ENCODE measurements around the gene PIK3C3. TPM values are rescaled to one million over a fixed set of nuclear protein-coding genes. Genes with fewer than 3 reads are reported as not detected.

PIK3C3 gene
- total RNA-seq, 1 donor from 2014 or later: 62.8 TPM

DNA sequence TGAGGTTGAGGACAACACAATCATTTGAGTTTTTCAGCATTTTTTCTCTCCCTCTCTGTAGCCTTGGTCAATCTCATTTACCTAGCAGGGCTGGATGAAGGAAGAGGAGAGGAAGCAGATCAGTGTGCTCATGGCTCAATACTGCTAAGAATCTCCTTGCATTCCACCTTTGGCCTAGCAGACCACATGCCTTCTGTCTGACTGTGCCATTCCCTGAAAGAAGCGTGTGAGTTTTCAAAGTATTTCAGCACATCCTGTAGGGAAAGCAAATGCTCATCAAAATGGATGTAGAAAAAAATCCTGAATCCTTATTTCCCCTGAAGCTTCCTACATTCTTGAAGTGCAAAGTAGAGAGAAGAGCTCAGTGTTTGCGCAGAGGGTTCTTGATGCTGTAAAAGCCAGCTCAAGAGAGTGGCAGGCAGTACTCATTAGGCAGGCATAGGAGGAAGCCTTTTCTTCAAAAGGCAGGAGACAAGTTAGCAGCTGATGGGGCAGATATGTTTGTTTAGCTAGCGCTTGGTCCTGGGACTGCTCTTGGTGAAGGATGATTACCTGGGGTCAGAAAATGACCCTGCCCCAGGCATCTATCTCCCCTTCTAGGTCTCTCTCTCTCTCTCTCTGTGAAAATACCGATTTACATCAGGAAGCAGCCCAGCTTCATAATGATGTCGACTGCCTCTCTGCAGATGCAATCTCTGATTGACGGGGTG, 14.4 kb upstream of the PIK3C3 start:
- Mint-ChIP-seq H3K27me3 (ENCODE audit: unreplicated experiment) (peaks cover 3% of the 10 kb centered on the region), H3K36me3 (ENCODE audit: low read depth, unreplicated experiment) (no peaks in the 10 kb centered on the region), H3K4me1 (ENCODE audit: unreplicated experiment) (peaks cover 11% of the 10 kb centered on the region), H3K27ac (ENCODE audit: unreplicated experiment) (no peak overlapping the region), H3K9me3 (ENCODE audit: unreplicated experiment) (no peaks in the 10 kb centered on the region), H3K4me3 (ENCODE audit: unreplicated experiment) (no peak overlapping the region)
- no peak for DNase-seq (ENCODE audit: low spot score)
- TF ChIP-seq, protein P1, sequence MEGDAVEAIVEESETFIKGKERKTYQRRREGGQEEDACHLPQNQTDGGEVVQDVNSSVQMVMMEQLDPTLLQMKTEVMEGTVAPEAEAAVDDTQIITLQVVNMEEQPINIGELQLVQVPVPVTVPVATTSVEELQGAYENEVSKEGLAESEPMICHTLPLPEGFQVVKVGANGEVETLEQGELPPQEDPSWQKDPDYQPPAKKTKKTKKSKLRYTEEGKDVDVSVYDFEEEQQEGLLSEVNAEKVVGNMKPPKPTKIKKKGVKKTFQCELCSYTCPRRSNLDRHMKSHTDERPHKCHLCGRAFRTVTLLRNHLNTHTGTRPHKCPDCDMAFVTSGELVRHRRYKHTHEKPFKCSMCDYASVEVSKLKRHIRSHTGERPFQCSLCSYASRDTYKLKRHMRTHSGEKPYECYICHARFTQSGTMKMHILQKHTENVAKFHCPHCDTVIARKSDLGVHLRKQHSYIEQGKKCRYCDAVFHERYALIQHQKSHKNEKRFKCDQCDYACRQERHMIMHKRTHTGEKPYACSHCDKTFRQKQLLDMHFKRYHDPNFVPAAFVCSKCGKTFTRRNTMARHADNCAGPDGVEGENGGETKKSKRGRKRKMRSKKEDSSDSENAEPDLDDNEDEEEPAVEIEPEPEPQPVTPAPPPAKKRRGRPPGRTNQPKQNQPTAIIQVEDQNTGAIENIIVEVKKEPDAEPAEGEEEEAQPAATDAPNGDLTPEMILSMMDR (IDR thresholded peaks at IDR 0.05; ENCODE audit: unreplicated experiment): no peak

DNA sequence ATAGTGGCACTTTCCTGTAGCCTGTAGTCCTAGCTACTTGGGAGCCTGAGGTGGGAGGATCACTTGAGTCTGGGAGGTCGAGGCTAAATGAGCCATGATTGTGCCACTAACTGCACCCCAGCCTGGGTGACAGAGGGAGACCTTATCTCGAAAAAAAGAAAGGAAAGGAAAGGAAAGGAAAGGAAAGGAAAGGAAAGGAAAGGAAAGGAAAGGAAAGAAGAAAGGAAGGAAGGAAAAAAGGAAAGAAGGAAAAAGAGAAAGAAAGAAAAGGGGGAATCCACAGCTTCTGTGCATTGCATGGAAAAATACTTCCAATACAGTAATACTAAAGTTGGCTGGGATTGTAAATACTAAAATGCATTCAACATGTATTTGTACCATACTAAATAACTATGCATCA, 12.8 kb upstream of the PIK3C3 start:
- DNase-seq (ENCODE audit: low spot score): no peak
- Mint-ChIP-seq H3K4me3 (ENCODE audit: unreplicated experiment) (no peak overlapping the region), H3K9me3 (ENCODE audit: unreplicated experiment) (no peaks in the 10 kb centered on the region), H3K27ac (ENCODE audit: unreplicated experiment) (no peak overlapping the region), H3K36me3 (ENCODE audit: low read depth, unreplicated experiment) (no peaks in the 10 kb centered on the region), H3K4me1 (ENCODE audit: unreplicated experiment) (peaks cover 11% of the 10 kb centered on the region), H3K27me3 (ENCODE audit: unreplicated experiment) (no peaks in the 10 kb centered on the region)
- TF ChIP-seq, protein P1 (IDR thresholded peaks at IDR 0.05; ENCODE audit: unreplicated experiment): no peak

DNA sequence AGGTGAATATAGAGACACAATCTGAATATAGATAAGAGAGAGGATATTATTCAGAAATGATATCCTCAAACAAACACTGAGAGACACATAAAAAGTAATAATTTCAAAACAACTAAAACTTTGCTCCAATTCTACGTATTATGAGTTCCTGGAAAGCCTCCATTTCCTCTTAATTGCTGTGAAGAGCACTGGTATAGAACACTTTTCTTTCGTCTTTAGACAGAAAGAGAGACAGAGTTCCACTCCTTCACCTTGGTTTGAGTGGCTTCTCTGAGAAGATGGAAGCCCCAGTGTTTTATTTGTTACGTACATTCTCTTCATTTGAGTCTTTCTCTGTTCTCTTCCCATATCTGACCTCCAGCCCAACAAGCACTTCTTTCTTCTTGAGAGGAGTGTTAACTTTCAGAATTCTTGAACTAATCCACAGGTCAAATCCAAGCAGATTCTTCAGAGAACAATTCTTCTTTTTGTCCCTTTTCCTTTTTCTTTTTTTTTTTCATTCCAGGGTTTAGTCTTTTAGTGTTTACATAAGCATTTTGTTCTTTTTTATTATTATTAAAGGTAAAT, 6.4 kb upstream of the PIK3C3 start:
- Mint-ChIP-seq H3K4me1 (ENCODE audit: unreplicated experiment) (no peaks in the 10 kb centered on the region), H3K36me3 (ENCODE audit: low read depth, unreplicated experiment) (no peaks in the 10 kb centered on the region), H3K4me3 (ENCODE audit: unreplicated experiment) (no peak overlapping the region), H3K27ac (ENCODE audit: unreplicated experiment) (no peak overlapping the region), H3K9me3 (ENCODE audit: unreplicated experiment) (no peaks in the 10 kb centered on the region), H3K27me3 (ENCODE audit: unreplicated experiment) (no peaks in the 10 kb centered on the region)
- TF ChIP-seq, protein P1 (IDR thresholded peaks at IDR 0.05; ENCODE audit: unreplicated experiment): no peak
- no peak for DNase-seq (ENCODE audit: low spot score)

DNA sequence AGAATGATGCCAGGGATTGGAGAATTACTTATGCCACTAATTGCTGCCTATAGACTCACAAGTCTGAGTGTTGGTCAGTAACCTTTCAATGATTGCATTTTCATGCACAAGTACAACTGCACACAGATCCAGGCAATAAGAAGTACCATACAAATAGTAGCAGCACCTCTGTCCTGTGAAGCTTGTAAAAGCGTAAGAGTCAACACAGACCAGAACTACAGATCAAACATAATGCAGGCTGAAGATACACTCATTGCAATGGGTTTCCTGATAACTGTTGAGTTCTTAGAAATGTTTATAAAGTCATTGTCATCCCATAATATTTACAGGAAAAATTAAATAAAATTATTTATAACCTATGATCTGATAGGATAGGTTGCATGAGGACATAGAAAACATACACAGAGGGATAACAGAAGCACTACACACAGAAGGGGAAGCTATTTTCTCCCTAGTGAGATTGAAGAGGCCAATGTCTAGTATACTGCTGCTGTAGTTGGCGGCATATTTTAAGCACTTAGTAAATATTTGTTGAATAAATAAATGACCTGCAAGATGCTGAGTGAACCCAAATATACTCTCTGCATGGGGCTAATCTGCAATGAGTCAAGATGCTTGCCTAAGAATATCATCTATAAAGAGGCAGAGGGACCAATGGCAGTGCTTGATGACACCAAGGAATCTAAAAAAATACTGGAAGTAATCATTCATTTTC, 5.7 kb upstream of the PIK3C3 start:
- Mint-ChIP-seq H3K4me1 (ENCODE audit: unreplicated experiment) (no peaks in the 10 kb centered on the region), H3K9me3 (ENCODE audit: unreplicated experiment) (no peaks in the 10 kb centered on the region), H3K36me3 (ENCODE audit: low read depth, unreplicated experiment) (no peaks in the 10 kb centered on the region), H3K4me3 (ENCODE audit: unreplicated experiment) (no peak overlapping the region), H3K27me3 (ENCODE audit: unreplicated experiment) (no peaks in the 10 kb centered on the region), H3K27ac (ENCODE audit: unreplicated experiment) (no peak overlapping the region)
- TF ChIP-seq, protein P1 (IDR thresholded peaks at IDR 0.05; ENCODE audit: unreplicated experiment): no peak
- no peak for DNase-seq (ENCODE audit: low spot score)

DNA sequence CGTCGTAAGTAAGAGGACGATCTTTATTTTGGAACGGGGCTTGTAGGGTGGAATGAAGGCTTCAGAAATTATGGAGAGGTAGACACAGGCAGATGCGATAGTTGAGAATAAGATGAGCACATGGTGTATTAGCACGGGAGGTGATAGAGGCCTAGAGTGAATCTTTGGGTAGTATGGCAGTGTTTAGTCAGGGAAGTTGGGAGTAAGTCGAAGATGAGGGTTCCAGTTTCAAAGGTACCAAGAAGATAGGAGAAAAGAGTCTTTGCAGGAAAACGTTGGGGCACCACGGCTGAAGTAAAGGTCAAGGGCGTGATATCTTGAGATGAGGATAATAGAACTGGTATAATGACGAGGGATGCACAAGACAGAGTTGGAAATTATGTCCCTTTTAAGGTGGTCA, 654 bp downstream of the PIK3C3 start:
- H3K4me1 Mint-ChIP-seq (ENCODE audit: unreplicated experiment): peaks cover 9% of the 10 kb centered on the region

More for the DNA sequence above, 654 bp downstream of the PIK3C3 start:
- H3K9me3 Mint-ChIP-seq (ENCODE audit: unreplicated experiment): no peaks in the 10 kb centered on the region
- peaks cover 8% of the 10 kb centered on the region for H3K27me3 Mint-ChIP-seq (ENCODE audit: unreplicated experiment)
- H3K4me3 Mint-ChIP-seq (ENCODE audit: unreplicated experiment): peak overlapping the region; percentile 99
- DNase-seq (ENCODE audit: low spot score): no peak
- H3K27ac Mint-ChIP-seq (ENCODE audit: unreplicated experiment): peak overlapping the region; percentile 99
- no peaks in the 10 kb centered on the region for H3K36me3 Mint-ChIP-seq (ENCODE audit: low read depth, unreplicated experiment)
- TF ChIP-seq, protein P1 (IDR thresholded peaks at IDR 0.05; ENCODE audit: unreplicated experiment): no peak
